HCT116 (cell line): ENCODE measurements around the gene TJP3. TPM values are rescaled to one million over a fixed set of nuclear protein-coding genes. Genes with fewer than 3 reads are reported as not detected.

Source experiments
- ATAC-seq: fragments of 200-7000 bp; cut with Tn5 transposase; 2 replicates; pipeline ENCODE4 v1.9.1; 2020; ENCODE audit warnings: mild to moderate bottlenecking, moderate library complexity
- BruUV-seq: library from RNA; stranded (reverse); fragments of 400-500 nt; replicated peaks from 2 replicates; lab custom pipeline; 2021; lab: Mats Ljungman, UMichigan
- CTCF ChIA-PET: fragments of 300-600 bp; sonication (Branson Sonifier 250); formaldehyde crosslinking; loops from one replicate; lab custom pipeline; 2021; ENCODE audit warnings: antibody characterized with exemption; lab: Charles Lee
- POLR2A ChIA-PET: fragments of 300-600, 350-600 bp; sonication (Branson Sonifier 250); formaldehyde crosslinking; loops from one replicate; lab custom pipeline; 2021; ENCODE audit warnings: antibody characterized with exemption; lab: Charles Lee
- RAD21 ChIA-PET, 2 experiments: fragments of 300-600 bp; sonication (Branson Sonifier 250); formaldehyde crosslinking; loops; one replicate each; lab custom pipeline; 2023; ENCODE audit warnings: low total read pairs in 2 of 2; ENCODE audit not compliant: uncharacterized antibody in 2 of 2, unreplicated experiment in 2 of 2, low non-redundant PET in 1 of 2; lab: Charles Lee
- DNase-seq: peaks from one replicate; pipeline ENCODE4 v3.0.0-alpha.2; 2010; ENCODE audit warnings: low read depth, low spot score
- H2AFZ ChIP-seq: fragments of 200-600 bp; shearing (Covaris generic), sonication (generic); 2 replicates; pipeline ENCODE4 v1.6.1; 2017; ENCODE audit warnings: low read depth, mixed run types, mixed read lengths, antibody characterized with exemption, low read length; ENCODE audit not compliant: poor library complexity, severe bottlenecking
- H3K27ac ChIP-seq: 2 replicates; pipeline ENCODE4 v1.5.1; 2012; ENCODE audit warnings: low read depth, low read length
- H3K27me3 ChIP-seq: fragments of 200-600 bp; sonication (generic); 2 replicates; pipeline ENCODE4 v1.6.1; 2016; ENCODE audit warnings: mixed run types, low read length, mixed read lengths; ENCODE audit not compliant: insufficient read depth
- H3K36me3 ChIP-seq, 2 experiments: fragments of 200-500 bp in 1 of 2; fragments of 200-600 bp in 1 of 2; sonication (Bioruptor generic) in 1 of 2; sonication (generic) in 1 of 2; 2 replicates each; pipeline versions ENCODE4 v1.5.1 to v1.6.1; 2014 to 2016; ENCODE audit warnings: low read length in 2 of 2, inconsistent platforms in 1 of 2, mixed read lengths in 1 of 2, mixed run types in 1 of 2; ENCODE audit not compliant: insufficient read depth in 2 of 2, control insufficient read depth in 1 of 2
- H3K4me1 ChIP-seq, 2 experiments: fragments of 200-600 bp in 1 of 2; sonication (generic) in 1 of 2; 2 replicates each; pipeline versions ENCODE4 v1.5.1 to v1.6.1; 2012 to 2017; ENCODE audit warnings: low read length in 2 of 2, inconsistent platforms in 1 of 2, mild to moderate bottlenecking in 1 of 2, mixed read lengths in 1 of 2, mixed run types in 1 of 2, moderate library complexity in 1 of 2; ENCODE audit not compliant: insufficient read depth in 2 of 2, control insufficient read depth in 1 of 2
- H3K4me2 ChIP-seq: fragments of 200-600 bp; sonication (generic); 2 replicates; pipeline ENCODE4 v1.6.1; 2017; ENCODE audit warnings: mixed run types, low read length, mixed read lengths
- H3K4me3 ChIP-seq, 2 experiments: fragments of 200-600 bp in 1 of 2; sonication (generic) in 1 of 2; replicated peaks in 1 of 2; 2 replicates each; pipeline ENCODE4 v1.5.1; 2011 to 2016; ENCODE audit warnings: low read length in 2 of 2, control low read depth in 1 of 2, low read depth in 1 of 2, mild to moderate bottlenecking in 1 of 2, mixed read lengths in 1 of 2, mixed run types in 1 of 2
- H3K79me2 ChIP-seq: fragments of 200-600 bp; sonication (generic); 2 replicates; pipeline ENCODE4 v1.6.1; 2017; ENCODE audit warnings: mild to moderate bottlenecking, mixed run types, low read length, moderate library complexity, mixed read lengths; ENCODE audit not compliant: insufficient read depth
- H3K9ac ChIP-seq: fragments of 200-600 bp; sonication (generic); 2 replicates; pipeline ENCODE4 v1.6.1; 2016; ENCODE audit warnings: low read length, mixed read lengths
- H3K9me2 ChIP-seq: fragments of 200-600 bp; sonication (generic), shearing (Covaris generic); 2 replicates; pipeline ENCODE4 v1.6.1; 2017; ENCODE audit warnings: mixed run types, mild to moderate bottlenecking, moderate library complexity; ENCODE audit not compliant: insufficient read depth
- H3K9me3 ChIP-seq, 2 experiments: fragments of 200-500 bp in 1 of 2; fragments of 200-600 bp in 1 of 2; sonication (Bioruptor generic) in 1 of 2; sonication (generic) in 1 of 2; 2 replicates each; pipeline ENCODE4 v1.6.1; 2014 to 2017; ENCODE audit warnings: low read length in 2 of 2, mixed read lengths in 2 of 2, inconsistent platforms in 1 of 2, low read depth in 1 of 2, mild to moderate bottlenecking in 1 of 2, mixed run types in 1 of 2, moderate library complexity in 1 of 2; ENCODE audit not compliant: control insufficient read depth in 1 of 2, insufficient read depth in 1 of 2
- H4K20me1 ChIP-seq: fragments of 200-600 bp; sonication (generic), shearing (Covaris generic); 2 replicates; pipeline ENCODE4 v1.6.1; 2017; ENCODE audit warnings: mixed run types, mild to moderate bottlenecking, moderate library complexity; ENCODE audit not compliant: insufficient read depth
- CBX3 ChIP-seq: IDR thresholded peaks from 2 replicates; pipeline ENCODE4 v1.6.1; 2012; ENCODE audit warnings: low read depth
- CEBPB ChIP-seq: IDR thresholded peaks from 2 replicates; pipeline ENCODE4 v1.6.1; 2012; ENCODE audit warnings: low read depth
- ELF1 ChIP-seq: IDR thresholded peaks from 2 replicates; pipeline ENCODE4 v1.6.1; 2012; ENCODE audit warnings: low read depth, borderline replicate concordance
- EZH2 ChIP-seq: fragments of 200-600 bp; sonication (generic); IDR thresholded peaks from 2 replicates; pipeline ENCODE4 v1.6.1; 2017; ENCODE audit warnings: antibody characterized with exemption, mixed run types
- EZH2phosphoT487 ChIP-seq: fragments of 200-600 bp; IDR thresholded peaks from 2 replicates; pipeline ENCODE4 v1.6.1; 2018; ENCODE audit warnings: antibody characterized with exemption, borderline replicate concordance
- FOSL1 ChIP-seq: IDR thresholded peaks from 2 replicates; pipeline ENCODE4 v1.6.1; 2012; ENCODE audit warnings: low read depth
- JUND ChIP-seq: IDR thresholded peaks from 2 replicates; pipeline ENCODE4 v1.6.1; 2012
- POLR2A ChIP-seq: IDR thresholded peaks from 2 replicates; pipeline ENCODE4 v1.7.0; 2011; ENCODE audit warnings: borderline replicate concordance; ENCODE audit not compliant: insufficient read depth, insufficient read length; ENCODE audit errors: extremely low read depth
- POLR2AphosphoS5 ChIP-seq: IDR thresholded peaks from 2 replicates; pipeline ENCODE4 v1.6.1; 2011; ENCODE audit warnings: mild to moderate bottlenecking, low read depth, low read length, moderate library complexity
- SIN3A ChIP-seq: IDR thresholded peaks from 2 replicates; pipeline ENCODE4 v1.6.1; 2012; ENCODE audit warnings: low read depth
- SP1 ChIP-seq: IDR thresholded peaks from 2 replicates; pipeline ENCODE4 v1.6.1; 2012; ENCODE audit warnings: low read depth
- YY1 ChIP-seq: IDR thresholded peaks from 2 replicates; pipeline ENCODE4 v1.6.1; 2011; ENCODE audit warnings: low read length, low read depth, moderate library complexity, mild to moderate bottlenecking; ENCODE audit not compliant: insufficient replicate concordance; ENCODE audit errors: extremely low read depth
- ZFX ChIP-seq: fragments of 450-650 bp; IDR thresholded peaks from 2 replicates; pipeline ENCODE4 v1.6.1; 2017
- ZNF274 ChIP-seq: fragments of 200-500 bp; sonication (Bioruptor generic); IDR thresholded peaks from 2 replicates; pipeline ENCODE4 v1.6.1; 2014; ENCODE audit warnings: mild to moderate bottlenecking, low read depth, low read length, inconsistent platforms
- intact Hi-C: fragments of 100-400 bp; cut with micrococcal nuclease; formaldehyde crosslinking; loops from 2 replicates; pipeline ENCODE4 v1.10.0; 2022
- total RNA-seq: library from RNA; stranded (reverse); gene quantifications from one replicate; pipeline ENCODE4 v1.2.1, GENCODE V29; 2021; ENCODE audit not compliant: unreplicated experiment
- TF ChIP-seq, protein P1 (sequence below), 3 experiments: fragments of 200-600 bp in 1 of 3; sonication (generic) in 1 of 3; IDR thresholded peaks in 2 of 3; conservative IDR thresholded peaks in 1 of 3; 2 replicates each; pipeline ENCODE4 v1.5.1; 2012 to 2017; ENCODE audit warnings: low read depth in 2 of 3, low read length in 2 of 3, antibody characterized with exemption in 1 of 3, borderline replicate concordance in 1 of 3, control low read depth in 1 of 3, mild to moderate bottlenecking in 1 of 3, mixed read lengths in 1 of 3, mixed run types in 1 of 3, moderate library complexity in 1 of 3; ENCODE audit not compliant: insufficient read depth in 1 of 3
- TF ChIP-seq, protein P2 (sequence below): IDR thresholded peaks from 2 replicates; pipeline ENCODE4 v1.6.1; 2012

TJP3 gene
- total RNA-seq, 1 experiment from 2014 or later = 69.6 TPM

DNA sequence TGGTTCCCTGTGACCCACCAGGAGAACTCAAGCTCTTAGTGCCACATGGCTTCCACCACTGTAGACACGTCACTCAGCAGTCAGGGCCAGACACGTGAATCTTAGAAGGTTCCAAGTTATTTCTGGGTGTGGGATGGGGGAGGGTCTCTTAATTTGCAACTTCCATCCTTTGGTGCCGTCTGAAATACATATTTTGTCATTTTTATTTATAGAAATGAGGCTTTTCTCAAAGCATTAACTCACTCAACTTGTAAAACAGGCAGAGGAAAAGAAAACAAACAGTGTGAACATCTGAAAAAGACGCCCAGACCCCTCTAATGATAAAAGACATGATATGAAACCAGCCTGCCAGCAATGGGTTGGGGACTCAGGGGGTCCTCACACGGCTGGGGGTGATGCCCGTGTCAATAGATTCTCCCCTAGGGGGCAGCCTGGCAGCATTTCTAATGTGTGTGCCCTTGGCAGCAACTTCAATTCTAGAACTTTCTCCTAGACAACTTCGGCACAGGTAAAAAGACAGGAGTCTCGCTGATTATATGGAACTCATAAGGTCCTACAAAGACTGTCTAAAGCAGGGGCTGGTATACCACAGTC lies 23.3 kb upstream of the TJP3 start:
- Histone ChIP-seq H3K27ac (no peak overlapping the region), H3K36me3 (no peaks in the 10 kb centered on the region), H2AFZ (no peak overlapping the region), H3K4me1 (peaks cover 0 to 8% of the 10 kb centered on the region in 2 experiments; a peak in 2 of 4 replicates), H3K9ac (no peak overlapping the region), H3K27me3 (no peaks in the 10 kb centered on the region), H3K9me2 (no peaks in the 10 kb centered on the region), H3K4me3 (no peak overlapping the region), H4K20me1 (no peaks in the 10 kb centered on the region), H3K79me2 (peaks cover 20% of the 10 kb centered on the region; the same call in 1 of the 2 replicates), H3K4me2 (no peak overlapping the region), H3K9me3 (no peaks in the 10 kb centered on the region)
- intact Hi-C loops = no loop called here
- ChIA-PET CTCF (no interaction called here), POLR2A (no interaction called here), RAD21 (no interaction called here)
- ATAC-seq (no peak), DNase-seq (no peak)
- TF ChIP-seq POLR2AphosphoS5 (no peak), SP1 (no peak)
- TF ChIP-seq, protein P1, sequence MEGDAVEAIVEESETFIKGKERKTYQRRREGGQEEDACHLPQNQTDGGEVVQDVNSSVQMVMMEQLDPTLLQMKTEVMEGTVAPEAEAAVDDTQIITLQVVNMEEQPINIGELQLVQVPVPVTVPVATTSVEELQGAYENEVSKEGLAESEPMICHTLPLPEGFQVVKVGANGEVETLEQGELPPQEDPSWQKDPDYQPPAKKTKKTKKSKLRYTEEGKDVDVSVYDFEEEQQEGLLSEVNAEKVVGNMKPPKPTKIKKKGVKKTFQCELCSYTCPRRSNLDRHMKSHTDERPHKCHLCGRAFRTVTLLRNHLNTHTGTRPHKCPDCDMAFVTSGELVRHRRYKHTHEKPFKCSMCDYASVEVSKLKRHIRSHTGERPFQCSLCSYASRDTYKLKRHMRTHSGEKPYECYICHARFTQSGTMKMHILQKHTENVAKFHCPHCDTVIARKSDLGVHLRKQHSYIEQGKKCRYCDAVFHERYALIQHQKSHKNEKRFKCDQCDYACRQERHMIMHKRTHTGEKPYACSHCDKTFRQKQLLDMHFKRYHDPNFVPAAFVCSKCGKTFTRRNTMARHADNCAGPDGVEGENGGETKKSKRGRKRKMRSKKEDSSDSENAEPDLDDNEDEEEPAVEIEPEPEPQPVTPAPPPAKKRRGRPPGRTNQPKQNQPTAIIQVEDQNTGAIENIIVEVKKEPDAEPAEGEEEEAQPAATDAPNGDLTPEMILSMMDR (IDR thresholded peaks at IDR 0.05 in 2 of 3, conservative IDR thresholded peaks at IDR 0.05 in 1 of 3; ENCODE audit: borderline replicate concordance in 1 of 3, insufficient read depth in 1 of 3, low read depth in 2 of 3, low read length in 2 of 3) = peak in 2 of 3 experiments; percentile 36 to 43; a peak in 4 of 6 replicates
- no TSS peak for BruUV-seq

DNA sequence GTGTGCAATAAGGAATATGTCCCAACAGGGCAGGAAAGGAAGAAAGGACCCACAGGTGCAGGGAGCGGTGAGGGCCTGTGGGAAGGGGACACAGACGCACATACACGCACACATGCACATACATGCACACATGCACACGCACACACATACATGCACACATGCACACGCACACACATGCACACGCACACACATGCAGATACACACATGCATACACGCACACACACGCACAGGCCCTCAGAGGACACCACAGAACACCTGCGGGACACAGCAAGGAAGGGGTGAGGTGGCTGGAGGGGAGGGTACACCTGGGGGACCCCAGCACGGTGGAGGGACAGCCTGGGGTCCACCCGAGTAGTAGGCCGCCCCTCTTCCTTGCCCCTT lies 20.8 kb upstream of the TJP3 start:
- H3K27ac ChIP-seq = no peak overlapping the region

More for the DNA sequence above, 20.8 kb upstream of the TJP3 start:
- H3K4me2 ChIP-seq = no peak overlapping the region
- H3K9me2 ChIP-seq = no peaks in the 10 kb centered on the region
- BruUV-seq = no TSS peak
- no peaks in the 10 kb centered on the region for H3K36me3 ChIP-seq
- ATAC-seq (no peak), DNase-seq (no peak)
- ChIA-PET RAD21 (no interaction called here), POLR2A (no interaction called here), CTCF (no interaction called here)
- no peak overlapping the region for H3K4me3 ChIP-seq
- peaks cover 0 to 8% of the 10 kb centered on the region in 2 experiments; a peak in 2 of 4 replicates for H3K4me1 ChIP-seq
- no peaks in the 10 kb centered on the region for H4K20me1 ChIP-seq
- H3K79me2 ChIP-seq = peaks cover 31% of the 10 kb centered on the region
- intact Hi-C loops = no loop called here
- H3K9me3 ChIP-seq = no peaks in the 10 kb centered on the region
- no peak overlapping the region for H2AFZ ChIP-seq
- no peaks in the 10 kb centered on the region for H3K27me3 ChIP-seq
- TF ChIP-seq CBX3 (no peak), SIN3A (no peak), YY1 (no peak), CEBPB (no peak), ZFX (no peak), FOSL1 (no peak), ELF1 (no peak), EZH2phosphoT487 (no peak), POLR2A (no peak), SP1 (no peak), ZNF274 (no peak), JUND (no peak), EZH2 (no peak)
- TF ChIP-seq, protein P1 (IDR thresholded peaks at IDR 0.05 in 2 of 3, conservative IDR thresholded peaks at IDR 0.05 in 1 of 3; ENCODE audit: borderline replicate concordance in 1 of 3, insufficient read depth in 1 of 3, low read depth in 2 of 3, low read length in 2 of 3) = no peak
- TF ChIP-seq, protein P2, sequence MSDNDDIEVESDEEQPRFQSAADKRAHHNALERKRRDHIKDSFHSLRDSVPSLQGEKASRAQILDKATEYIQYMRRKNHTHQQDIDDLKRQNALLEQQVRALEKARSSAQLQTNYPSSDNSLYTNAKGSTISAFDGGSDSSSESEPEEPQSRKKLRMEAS = no peak
- H3K9ac ChIP-seq = no peak overlapping the region
